A549 (cell line): ENCODE results near the gene GALR3. TPM values are rescaled to one million over a fixed set of nuclear protein-coding genes. Genes with fewer than 3 reads are reported as not detected.

Experiments
- ATAC-seq, 2 experiments: fragments of 200-7000 bp in 1 of 2; fragments of >200 bp in 1 of 2; cut with Nextera tagmentation in 1 of 2; cut with Tn5 transposase in 1 of 2; 3 replicates each; pipeline versions ENCODE4 v1.8.0 to v1.9.1; 2018 to 2020; ENCODE audit warnings: mild to moderate bottlenecking in 1 of 2, moderate library complexity in 1 of 2
- CTCF ChIA-PET: fragments of 300-600 bp; sonication (Branson Sonifier 250); formaldehyde crosslinking; extraction: SDS; loops from one replicate; lab custom pipeline; 2021; ENCODE audit warnings: antibody characterized with exemption, inconsistent platforms; lab: Yijun Ruan, JAX
- POLR2A ChIA-PET: fragments of 350-600 bp; formaldehyde crosslinking; extraction: SDS; loops from one replicate; lab custom pipeline; 2021; ENCODE audit warnings: antibody characterized with exemption, inconsistent platforms; lab: Yijun Ruan, JAX
- DNase-seq, 2 experiments: peaks; one replicate each; pipeline versions ENCODE4 v3.0.0 to v3.0.0-alpha.2; 2011 to 2016; ENCODE audit warnings: low read depth in 1 of 2, low spot score in 1 of 2
- FAIRE-seq: peaks from 2 replicates; lab custom pipeline; 2011; peaks lifted over from hg19 to GRCh38; lab: Jason Lieb, UNC
- H3K27ac ChIP-seq, 2 experiments: fragments of >200 bp; sonication (Bioruptor Twin); formaldehyde crosslinking; 3 replicates each; pipeline ENCODE4 v1.5.1; 2016 to 2017
- H3K4me1 ChIP-seq: fragments of >200 bp; sonication (Bioruptor Twin); formaldehyde crosslinking; 3 replicates; pipeline ENCODE4 v1.6.1; 2016
- H3K4me2 ChIP-seq: fragments of >200 bp; sonication (Bioruptor Twin); formaldehyde crosslinking; 3 replicates; pipeline ENCODE4 v1.6.1; 2016
- H3K4me3 ChIP-seq: fragments of >200 bp; sonication (Bioruptor Twin); formaldehyde crosslinking; 3 replicates; pipeline ENCODE4 v1.5.1; 2016
- H3K9me3 ChIP-seq: fragments of >200 bp; sonication (Bioruptor Twin); formaldehyde crosslinking; 3 replicates; pipeline ENCODE4 v1.6.1; 2016
- BCL3 ChIP-seq: fragments of >200 bp; sonication (Bioruptor Twin); formaldehyde crosslinking; IDR thresholded peaks from 3 replicates; pipeline ENCODE4 v1.6.1; 2016
- BHLHE40 ChIP-seq: IDR thresholded peaks from 2 replicates; pipeline ENCODE4 v1.6.1; 2012; ENCODE audit warnings: low read depth, low read length, inconsistent platforms
- CBX2 ChIP-seq: fragments of 200-600 bp; sonication (generic); IDR thresholded peaks from 2 replicates; pipeline ENCODE4 v1.6.1; 2016; ENCODE audit warnings: low read depth, mild to moderate bottlenecking, borderline replicate concordance
- CEBPB ChIP-seq, 2 experiments: fragments of >200 bp in 1 of 2; sonication (Bioruptor Twin) in 1 of 2; formaldehyde crosslinking in 1 of 2; IDR thresholded peaks; 2 replicates each; pipeline ENCODE4 v1.6.1; 2012 to 2016
- E2F6 ChIP-seq: IDR thresholded peaks from 2 replicates; pipeline ENCODE4 v1.6.1; 2012; ENCODE audit warnings: low read depth, borderline replicate concordance
- EHMT2 ChIP-seq: fragments of 200-600 bp; sonication (generic); IDR thresholded peaks from 2 replicates; pipeline ENCODE4 v1.6.1; 2016; ENCODE audit warnings: antibody characterized with exemption, low read depth, mild to moderate bottlenecking, moderate library complexity
- EP300 ChIP-seq, 2 experiments: fragments of >200 bp; sonication (Bioruptor Twin); formaldehyde crosslinking; IDR thresholded peaks; 2 replicates in 1 of 2; 3 replicates in 1 of 2; pipeline ENCODE4 v1.6.1; 2016 to 2017
- FOSL2 ChIP-seq, 2 experiments: fragments of 450-650 bp in 1 of 2; fragments of >200 bp in 1 of 2; sonication (Bioruptor Twin) in 1 of 2; formaldehyde crosslinking; IDR thresholded peaks; 2 replicates each; pipeline versions ENCODE4 v1.5.0 to v1.6.1; 2016 to 2020; ENCODE audit warnings: mild to moderate bottlenecking in 1 of 2, moderate library complexity in 1 of 2
- HES2 ChIP-seq: fragments of >200 bp; sonication (Bioruptor Twin); formaldehyde crosslinking; IDR thresholded peaks from 2 replicates; pipeline ENCODE4 v1.6.1; 2016
- HOXB13 ChIP-seq: fragments of 250-450 bp; sonication (Bioruptor Pico); IDR thresholded peaks from 2 replicates; pipeline ENCODE4 v1.5.0; 2020; ENCODE audit warnings: low read depth, mild to moderate bottlenecking, moderate library complexity
- JUNB ChIP-seq: fragments of >200 bp; sonication (Bioruptor Twin); formaldehyde crosslinking; IDR thresholded peaks from 2 replicates; pipeline ENCODE4 v1.6.1; 2016
- MAX ChIP-seq: IDR thresholded peaks from 2 replicates; pipeline ENCODE4 v1.6.1; 2012
- PBX3 ChIP-seq: IDR thresholded peaks from 2 replicates; pipeline ENCODE4 v1.6.1; 2012
- PHF8 ChIP-seq: fragments of 200-600 bp; sonication (generic); IDR thresholded peaks from 2 replicates; pipeline ENCODE4 v1.6.1; 2016; ENCODE audit warnings: low read depth, mild to moderate bottlenecking, antibody characterized with exemption, moderate library complexity, borderline replicate concordance
- RAD21 ChIP-seq, 2 experiments: fragments of >200 bp in 1 of 2; sonication (Bioruptor Twin) in 1 of 2; formaldehyde crosslinking in 1 of 2; IDR thresholded peaks in 1 of 2; conservative IDR thresholded peaks in 1 of 2; 2 replicates in 1 of 2; 3 replicates in 1 of 2; pipeline ENCODE4 v1.6.1; 2012 to 2018; ENCODE audit warnings: inconsistent platforms in 1 of 2
- RCOR1 ChIP-seq: fragments of 150-350 bp; IDR thresholded peaks from 2 replicates; pipeline ENCODE4 v1.6.1; 2014; ENCODE audit warnings: antibody characterized with exemption, low read length, low read depth
- REST ChIP-seq: fragments of 200-600 bp; sonication (generic); IDR thresholded peaks from 2 replicates; pipeline ENCODE4 v1.6.1; 2016; ENCODE audit warnings: antibody characterized with exemption, mild to moderate bottlenecking, moderate library complexity
- RFX5 ChIP-seq: fragments of 450-650 bp; IDR thresholded peaks from 2 replicates; pipeline ENCODE4 v1.7.1; 2014; ENCODE audit warnings: antibody characterized with exemption, mild to moderate bottlenecking, moderate library complexity
- TFCP2L1 ChIP-seq: fragments of 250-450 bp; sonication (Bioruptor Pico); IDR thresholded peaks from 2 replicates; pipeline ENCODE4 v1.5.0; 2021; ENCODE audit warnings: mild to moderate bottlenecking
- TP53 ChIP-seq: fragments of 250-450 bp; sonication (Bioruptor Pico); IDR thresholded peaks from 2 replicates; pipeline ENCODE4 v1.5.0; 2021; ENCODE audit warnings: mild to moderate bottlenecking, moderate library complexity
- USF2 ChIP-seq: fragments of 450-650 bp; IDR thresholded peaks from 2 replicates; pipeline ENCODE4 v1.6.1; 2014; ENCODE audit warnings: antibody characterized with exemption
- ZFP36 ChIP-seq: fragments of 450-650 bp; IDR thresholded peaks from 2 replicates; pipeline ENCODE4 v1.6.1; 2014; ENCODE audit warnings: borderline replicate concordance; ENCODE audit not compliant: partially characterized antibody
- ZNF302 ChIP-seq: fragments of 250-450 bp; sonication (Bioruptor Pico); IDR thresholded peaks from 2 replicates; pipeline ENCODE4 v1.9.0; 2021; ENCODE audit warnings: inconsistent platforms, mild to moderate bottlenecking, moderate library complexity
- ZSCAN20 ChIP-seq: fragments of 250-450 bp; sonication (Bioruptor Pico); IDR thresholded peaks from 2 replicates; pipeline ENCODE4 v1.8.0; 2022; ENCODE audit warnings: mild to moderate bottlenecking, moderate library complexity
- WGBS: methylation state at CpG from one replicate; pipeline ENCODE4 v1.1.6; 2017; ENCODE audit errors: missing lambda C conversion rate; 5-methylcytosine and 5-hydroxymethylcytosine counted together
- polyA plus RNA-seq, 4 experiments: library from polyadenylated mRNA; depleted of rRNA in 3 of 4; stranded (reverse); fragments of >200 nt; fragmentation: RNase III in 1 of 4; extraction: RNeasy Plus Mini Kit Qiagen cat#74134 plus additional on column Dnase treatment in 1 of 4; gene quantifications; 2 replicates in 3 of 4; 3 replicates in 1 of 4; pipeline ENCODE4 v1.2.3, GENCODE V29; 2011 to 2017

Gene GALR3
- polyA plus RNA-seq, 2 of the 4 experiments (the other 2 are of a cell fraction): not detected

GRCh38 chr22:37822079-37822833 is 926 bp upstream of the GALR3 start (continued):
- TF ChIP-seq EP300 (IDR thresholded peaks at IDR 0.05): no peak

- ChIA-PET CTCF (interaction anchor here (0.6 to 3.9 kb wide), 5 partner anchors 9 to 85 kb away, joined by 3 to 18 read pairs (median 4); no protein-coding TSS in a partner anchor), POLR2A (no interaction called here)
- H3K27ac ChIP-seq: no peak overlapping the region
- TF ChIP-seq TP53 (no peak), PBX3 (no peak), ZFP36 (no peak), JUNB (no peak)
- no peaks in the 10 kb centered on the region for H3K4me1 ChIP-seq
- H3K4me3 ChIP-seq: no peak overlapping the region
- ATAC-seq (no peak), FAIRE-seq (no peak), DNase-seq (no peak)
- no peak overlapping the region for H3K4me2 ChIP-seq
- no peaks in the 10 kb centered on the region for H3K9me3 ChIP-seq
- WGBS: 96% methylated on average over 82 of the region's 135 CpGs
Observed at GRCh38 chr22:37824674-37825641, 1.8 kb downstream of the GALR3 start.

GRCh38 chr22:37827056-37827455 is 3.9 kb downstream of the GALR3 start:
- POLR2A ChIA-PET: no interaction called here

More at GRCh38 chr22:37827056-37827455, 3.9 kb downstream of the GALR3 start:
- H3K9me3 ChIP-seq: no peaks in the 10 kb centered on the region
- H3K27ac ChIP-seq: no peak overlapping the region
- H3K4me2 ChIP-seq: no peak overlapping the region
- no peak for TF ChIP-seq BHLHE40
- no peak for TF ChIP-seq ZSCAN20
- no peak for TF ChIP-seq REST
- no peak for TF ChIP-seq FOSL2 (IDR thresholded peaks at IDR 0.05)
- TF ChIP-seq FOSL2 (CRISPR knock-in tag; IDR thresholded peaks at IDR 0.05): no peak
- TF ChIP-seq RAD21 (conservative IDR thresholded peaks at IDR 0.05 in 1 of 2, IDR thresholded peaks at IDR 0.05 in 1 of 2): no peak
- TF ChIP-seq E2F6: no peak
- no peak for TF ChIP-seq PHF8
- TF ChIP-seq RFX5: no peak
- no peak for TF ChIP-seq HOXB13 (CRISPR knock-in tag)
- TF ChIP-seq TFCP2L1 (CRISPR knock-in tag): no peak
- TF ChIP-seq HES2: no peak
- TF ChIP-seq USF2: no peak
- TF ChIP-seq EHMT2: no peak
- TF ChIP-seq ZNF302 (CRISPR knock-in tag): no peak
- TF ChIP-seq RCOR1: no peak
- TF ChIP-seq MAX: no peak
- TF ChIP-seq CBX2: no peak
- no peak for TF ChIP-seq CEBPB (IDR thresholded peaks at IDR 0.05)
- TF ChIP-seq BCL3: no peak
- TF ChIP-seq, all 56 proteins: peak for 0
- H3K4me1 ChIP-seq: no peaks in the 10 kb centered on the region
- DNase-seq (no peak), ATAC-seq (no peak), FAIRE-seq (no peak)
- WGBS: 83% methylated on average over 6 of the region's 9 CpGs
- CTCF ChIA-PET: interaction anchor here (0.7 to 4.4 kb wide), 4 partner anchors 9 to 328 kb away, joined by 3 to 20 read pairs (median 10); no protein-coding TSS in a partner anchor
- H3K4me3 ChIP-seq: no peak overlapping the region
